H1 (cell line): ENCODE measurements around the gene MAPRE3. TPM values are rescaled to one million over a fixed set of nuclear protein-coding genes. Genes with fewer than 3 reads are reported as not detected.

Experiments used
- CTCF ChIA-PET: fragments of 300-600 bp; sonication (Branson Sonifier 250); formaldehyde crosslinking; loops from one replicate; lab custom pipeline; 2021; ENCODE audit not compliant: partially characterized antibody; lab: Charles Lee
- POLR2A ChIA-PET: fragments of 300-600 bp; sonication (Branson Sonifier 250); formaldehyde crosslinking; loops from one replicate; lab custom pipeline; 2021; ENCODE audit warnings: inconsistent platforms; ENCODE audit not compliant: partially characterized antibody; lab: Charles Lee
- DNase-seq, 2 experiments: peaks; one replicate each; pipeline versions ENCODE4 v3.0.0 to v3.0.0-alpha.2; 2010 to 2022; ENCODE audit warnings: low spot score in 2 of 2, low read depth in 1 of 2, mixed read lengths in 1 of 2
- FAIRE-seq: peaks from 2 replicates; lab custom pipeline; 2011; peaks lifted over from hg19 to GRCh38; lab: Jason Lieb, UNC
- H2AFZ ChIP-seq: 2 replicates; pipeline ENCODE4 v1.8.1; 2012; ENCODE audit warnings: low read length, inconsistent platforms
- H2AK5ac ChIP-seq: 2 replicates; pipeline ENCODE4 v1.6.1; 2013; ENCODE audit warnings: low read depth, low read length
- H2BK120ac ChIP-seq: replicated peaks from 2 replicates; pipeline ENCODE3; 2013; ENCODE audit warnings: low read depth, low read length, inconsistent platforms
- H2BK12ac ChIP-seq: 2 replicates; pipeline ENCODE4 v1.6.1; 2013; ENCODE audit warnings: low read depth, low read length
- H2BK15ac ChIP-seq: 2 replicates; pipeline ENCODE4 v1.6.1; 2013; ENCODE audit warnings: low read length
- H2BK20ac ChIP-seq: 2 replicates; pipeline ENCODE4 v1.6.1; 2013; ENCODE audit warnings: low read length
- H2BK5ac ChIP-seq: 2 replicates; pipeline ENCODE4 v1.6.1; 2013; ENCODE audit warnings: low read depth, low read length
- H3K14ac ChIP-seq: 2 replicates; pipeline ENCODE4 v1.6.1; 2013; ENCODE audit warnings: inconsistent platforms; ENCODE audit not compliant: insufficient read length
- H3K18ac ChIP-seq: 2 replicates; pipeline ENCODE4 v1.6.1; 2013; ENCODE audit warnings: low read length; ENCODE audit errors: extremely low read depth
- H3K23ac ChIP-seq: 2 replicates; pipeline ENCODE4 v1.6.1; 2013; ENCODE audit warnings: inconsistent platforms; ENCODE audit not compliant: insufficient read length
- H3K23me2 ChIP-seq: 2 replicates; pipeline ENCODE4 v1.6.1; 2013; ENCODE audit warnings: low read depth, low read length
- H3K27ac ChIP-seq: 2 replicates; pipeline ENCODE4 v1.6.1; 2011; ENCODE audit warnings: low read depth, low read length, inconsistent platforms
- H3K27me3 ChIP-seq, 4 experiments: replicated peaks in 1 of 4; 1 replicate in 1 of 4; 2 replicates in 3 of 4; pipeline versions ENCODE4 v1.6.1 to v1.8.1; 2011 to 2013; ENCODE audit warnings: low read length in 3 of 4, mild to moderate bottlenecking in 3 of 4, inconsistent platforms in 2 of 4, mixed read lengths in 2 of 4, moderate library complexity in 1 of 4; ENCODE audit not compliant: control insufficient read depth in 3 of 4, insufficient read depth in 3 of 4; ENCODE audit errors: extremely low read depth in 1 of 4
- H3K36me3 ChIP-seq, 4 experiments: 2 replicates each; pipeline versions ENCODE4 v1.6.1 to v1.8.1; 2011 to 2013; ENCODE audit warnings: mild to moderate bottlenecking in 4 of 4, low read length in 3 of 4, moderate library complexity in 2 of 4, control low read depth in 1 of 4, inconsistent platforms in 1 of 4; ENCODE audit not compliant: insufficient read depth in 4 of 4, control insufficient read depth in 2 of 4
- H3K4ac ChIP-seq: replicated peaks from 2 replicates; pipeline ENCODE3; 2013; ENCODE audit warnings: low read length, low read depth, mixed read lengths, inconsistent platforms; ENCODE audit not compliant: insufficient read length
- H3K4me1 ChIP-seq, 4 experiments: replicated peaks in 1 of 4; 1 replicate in 1 of 4; 2 replicates in 3 of 4; pipeline versions ENCODE4 v1.6.1 to v1.8.1; 2011 to 2013; ENCODE audit warnings: low read length in 3 of 4, inconsistent platforms in 2 of 4, mixed read lengths in 1 of 4; ENCODE audit not compliant: insufficient read depth in 4 of 4, control insufficient read depth in 3 of 4
- H3K4me2 ChIP-seq, 2 experiments: 2 replicates each; pipeline versions ENCODE4 v1.6.1 to v1.8.1; 2011 to 2013; ENCODE audit warnings: low read depth in 2 of 2, low read length in 2 of 2, control low read depth in 1 of 2, inconsistent platforms in 1 of 2, mild to moderate bottlenecking in 1 of 2; ENCODE audit not compliant: insufficient read depth in 1 of 2
- H3K4me3 ChIP-seq, 4 experiments: fragments of 200-600, 300-600 bp in 1 of 4; sonication (generic), shearing (Covaris generic), sonication (Bioruptor Twin) in 1 of 4; 2 replicates each; pipeline versions ENCODE4 v1.5.1 to v1.8.1; 2011 to 2016; ENCODE audit warnings: low read length in 4 of 4, low read depth in 3 of 4, control low read depth in 2 of 4, inconsistent platforms in 2 of 4, mild to moderate bottlenecking in 2 of 4, mixed read lengths in 1 of 4, moderate library complexity in 1 of 4; ENCODE audit not compliant: insufficient read depth in 2 of 4; ENCODE audit errors: extremely low read depth in 1 of 4
- H3K56ac ChIP-seq: replicated peaks from 2 replicates; pipeline ENCODE3; 2013; ENCODE audit warnings: low read depth, mild to moderate bottlenecking, mixed read lengths, low read length, inconsistent platforms; ENCODE audit not compliant: insufficient read length
- H3K79me1 ChIP-seq: 2 replicates; pipeline ENCODE4 v1.6.1; 2013; ENCODE audit warnings: low read depth, low read length, control low read depth
- H3K79me2 ChIP-seq, 2 experiments: 2 replicates each; pipeline versions ENCODE4 v1.6.1 to v1.8.1; 2012 to 2013; ENCODE audit warnings: low read length in 2 of 2, mild to moderate bottlenecking in 2 of 2, inconsistent platforms in 1 of 2; ENCODE audit not compliant: insufficient read depth in 2 of 2, control insufficient read depth in 1 of 2
- H3K9ac ChIP-seq, 4 experiments: replicated peaks in 1 of 4; 1 replicate in 1 of 4; 2 replicates in 3 of 4; pipeline versions ENCODE4 v1.6.1 to v1.8.1; 2011 to 2013; ENCODE audit warnings: low read depth in 3 of 4, low read length in 3 of 4, control low read depth in 2 of 4, mild to moderate bottlenecking in 2 of 4, moderate library complexity in 2 of 4, inconsistent platforms in 1 of 4; ENCODE audit errors: extremely low read depth in 1 of 4
- H3K9me3 ChIP-seq, 2 experiments: 2 replicates each; pipeline versions ENCODE4 v1.6.1 to v1.8.1; 2012 to 2013; ENCODE audit warnings: mild to moderate bottlenecking in 2 of 2, moderate library complexity in 2 of 2, control low read depth in 1 of 2, inconsistent platforms in 1 of 2, low read depth in 1 of 2, low read length in 1 of 2, mixed read lengths in 1 of 2; ENCODE audit not compliant: insufficient read depth in 2 of 2
- H4K20me1 ChIP-seq, 2 experiments: replicated peaks in 1 of 2; 2 replicates each; pipeline versions ENCODE3 to v1.8.1; 2011 to 2013; ENCODE audit warnings: inconsistent platforms in 2 of 2, low read length in 2 of 2, mild to moderate bottlenecking in 1 of 2; ENCODE audit not compliant: insufficient read depth in 2 of 2, control insufficient read depth in 1 of 2
- H4K5ac ChIP-seq: 2 replicates; pipeline ENCODE4 v1.6.1; 2013; ENCODE audit warnings: low read length, low read depth, mixed read lengths, inconsistent platforms; ENCODE audit not compliant: insufficient read length
- H4K8ac ChIP-seq: 2 replicates; pipeline ENCODE4 v1.8.0; 2013; ENCODE audit warnings: mild to moderate bottlenecking, moderate library complexity, low read length, inconsistent platforms; ENCODE audit not compliant: insufficient read depth; ENCODE audit errors: extremely low read depth
- H4K91ac ChIP-seq: replicated peaks from 2 replicates; pipeline ENCODE3; 2013; ENCODE audit warnings: low read length, mixed read lengths, inconsistent platforms; ENCODE audit not compliant: insufficient read length
- CTCF ChIP-seq, 3 experiments: IDR thresholded peaks; 1 replicate in 2 of 3; 2 replicates in 1 of 3; pipeline versions ENCODE4 v1.5.1 to v1.6.1; 2011; ENCODE audit warnings: low read length in 3 of 3, mild to moderate bottlenecking in 3 of 3, inconsistent platforms in 2 of 3, low read depth in 1 of 3, moderate library complexity in 1 of 3; ENCODE audit not compliant: insufficient read depth in 1 of 3; ENCODE audit errors: control extremely low read depth in 1 of 3
- JUN ChIP-seq: IDR thresholded peaks from 2 replicates; pipeline ENCODE4 v1.6.1; 2011; ENCODE audit warnings: low read depth, mild to moderate bottlenecking, improper control_type of control experiment, low read length
- JUND ChIP-seq: IDR thresholded peaks from 2 replicates; pipeline ENCODE4 v1.6.1; 2011; ENCODE audit warnings: mild to moderate bottlenecking, improper control_type of control experiment, low read length
- KDM5A ChIP-seq: fragments of 200-600 bp; IDR thresholded peaks from 2 replicates; pipeline ENCODE4 v1.7.1; 2012; ENCODE audit warnings: mild to moderate bottlenecking, low read length, inconsistent platforms, mixed read lengths
- POLR2AphosphoS5 ChIP-seq: IDR thresholded peaks from 2 replicates; pipeline ENCODE4 v1.6.1; 2011; ENCODE audit warnings: low read depth, low read length
- POU5F1 ChIP-seq: IDR thresholded peaks from 2 replicates; pipeline ENCODE4 v1.6.1; 2011; ENCODE audit warnings: low read depth, mild to moderate bottlenecking, low read length, moderate library complexity
- SP1 ChIP-seq: IDR thresholded peaks from 2 replicates; pipeline ENCODE4 v1.6.1; 2011; ENCODE audit warnings: low read depth, low read length
- TCF12 ChIP-seq: IDR thresholded peaks from 2 replicates; pipeline ENCODE4 v1.6.1; 2011; ENCODE audit warnings: low read depth, mild to moderate bottlenecking, low read length
- WGBS, 2 experiments: shearing (Covaris generic) in 1 of 2; methylation state at CpG; one replicate each; pipeline versions ENCODE4 v1.1.6 to v1.1.7; 2013 to 2015; ENCODE audit warnings: low lambda C conversion rate in 2 of 2, mixed read lengths in 2 of 2, inconsistent platforms in 1 of 2, low coverage in 1 of 2, missing lambda C conversion rate in 1 of 2; ENCODE audit not compliant: insufficient replicate concordance in 2 of 2, insufficient coverage in 1 of 2, insufficient read length in 1 of 2; ENCODE audit errors: extremely low coverage in 1 of 2, missing lambda C conversion rate in 1 of 2; 5-methylcytosine and 5-hydroxymethylcytosine counted together
- polyA plus RNA-seq, 7 experiments: library from polyadenylated mRNA; depleted of rRNA in 3 of 7; stranded (reverse) in 5 of 7; unstranded in 2 of 7; fragments of >200 nt in 5 of 7; fragments of 200-250 nt in 2 of 7; gene quantifications; 1 replicate in 5 of 7; 2 replicates in 1 of 7; 4 replicates in 1 of 7; pipeline versions ENCODE4 v1.2.1 to v1.2.3, GENCODE V29; 2011 to 2013; ENCODE audit warnings: missing spikeins in 2 of 7, mixed read lengths in 2 of 7
- total RNA-seq: library from RNA; stranded (reverse); fragmentation: NEBNext Ultra II Directional; extraction: Animal tissue kit (Norgen Biotek cat#: 25700); gene quantifications from 2 replicates; pipeline ENCODE4 v1.2.1, GENCODE V29; 2021

The MAPRE3 gene
- total and polyA plus RNA-seq, 2 of the 8 experiments (the other 6 are each of a cell fraction or from before 2014, with no cell fraction given) = 4.9 to 6.6 TPM

DNA sequence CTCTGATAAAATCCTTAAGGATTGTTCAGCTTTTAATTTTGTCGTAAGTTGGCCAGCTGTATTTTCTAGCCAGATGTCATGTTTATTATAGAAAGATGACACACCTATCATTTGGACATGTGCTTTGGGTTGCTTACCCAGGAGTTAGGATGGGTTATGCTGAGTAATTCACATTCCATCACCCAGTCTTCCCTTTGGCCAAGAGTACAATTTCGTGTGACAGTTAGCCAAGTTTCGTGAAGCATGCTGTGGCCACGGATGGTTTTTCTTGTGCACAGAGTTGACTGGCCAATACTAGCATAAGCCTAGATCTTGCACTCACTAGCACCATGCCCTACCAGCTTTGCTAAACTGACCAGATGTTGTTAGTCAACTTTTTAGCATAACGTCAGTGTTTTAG, 5.8 kb downstream of the MAPRE3 start:
- Histone ChIP-seq H4K91ac (no peak overlapping the region), H3K9me3 (no peaks in the 10 kb centered on the region), H2BK15ac (no peak overlapping the region), H2BK5ac (no peak overlapping the region), H4K20me1 (no peaks in the 10 kb centered on the region), H4K5ac (no peak overlapping the region), H3K79me2 (no peaks in the 10 kb centered on the region), H4K8ac (no peak overlapping the region), H3K4me1 (peaks cover 0 to 11% (median 4%) of the 10 kb centered on the region in 4 experiments; a peak in 6 of 7 replicates), H2BK120ac (no peak overlapping the region), H3K4me3 (no peak overlapping the region), H3K9ac (no peak overlapping the region), H3K27me3 (peaks cover 0 to 7% (median 0%) of the 10 kb centered on the region in 4 experiments; a peak in 3 of 7 replicates), H3K27ac (no peak overlapping the region), H3K36me3 (no peaks in the 10 kb centered on the region), H3K4me2 (no peak overlapping the region), H3K18ac (no peak overlapping the region), H3K56ac (no peak overlapping the region), H2BK20ac (no peak overlapping the region), H3K4ac (no peak overlapping the region), H3K23ac (no peak overlapping the region), H3K79me1 (no peaks in the 10 kb centered on the region), H2AK5ac (no peak overlapping the region), H2BK12ac (no peak overlapping the region), H2AFZ (no peak overlapping the region), H3K23me2 (peaks cover 2% of the 10 kb centered on the region; the same call in 1 of the 2 replicates), H3K14ac (no peak overlapping the region)
- ChIA-PET CTCF (interaction anchor here (0.7 to 3.9 kb wide), 11 partner anchors 8 to 130 kb away, joined by 3 to 36 read pairs (median 4); no protein-coding TSS in a partner anchor), POLR2A (interaction anchor here (0.7 to 1.7 kb wide), 3 partner anchors 11 to 28 kb away, joined by 3 read pairs; no protein-coding TSS in a partner anchor)
- TF ChIP-seq TCF12 (no peak), POLR2AphosphoS5 (no peak), KDM5A (no peak), JUN (no peak), SP1 (no peak), JUND (no peak), POU5F1 (no peak), CTCF (IDR thresholded peaks at IDR 0.05; ENCODE audit: control extremely low read depth in 1 of 3, insufficient read depth in 1 of 3, low read depth in 1 of 3, low read length in 3 of 3) (no peak)
- DNase-seq (no peak), FAIRE-seq (no peak)
- WGBS, 2 experiments = 86% methylated on average over 5 of the region's 5 CpGs; no CpG with 5 or more reads in 1 of the 2 experiments
